Esophagus squamous epithelium (tissue), 5 donors: ENCODE data around the gene BRIX1. TPM values are rescaled to one million over a fixed set of nuclear protein-coding genes. Genes with fewer than 3 reads are reported as not detected.

Source experiments
- DNase-seq: peaks from one replicate; lab custom pipeline; 2025; lab: John Stamatoyannopoulos, UW
- H3K27ac ChIP-seq, 4 donors: fragments of 200-600 bp; sonication (generic); one replicate each; pipeline ENCODE4 v1.5.1; 2016 to 2019; ENCODE audit warnings: mild to moderate bottlenecking in 1 of 4
- H3K27me3 ChIP-seq, 4 donors: fragments of 200-600 bp; sonication (generic); 1 replicate in 3 of 4; 2 replicates in 1 of 4; pipeline versions ENCODE4 v1.5.1 to v1.6.0; 2017 to 2021; ENCODE audit warnings: antibody characterized with exemption in 1 of 4
- H3K36me3 ChIP-seq, 3 donors: fragments of 200-600 bp; sonication (generic); one replicate each; pipeline ENCODE4 v1.5.1; 2016 to 2019
- H3K4me1 ChIP-seq, 3 donors: fragments of 200-600 bp; sonication (generic); one replicate each; pipeline ENCODE4 v1.5.1; 2017 to 2019
- H3K4me3 ChIP-seq, 4 donors: fragments of 200-600 bp; sonication (generic); 1 replicate in 3 of 4; 2 replicates in 1 of 4; pipeline ENCODE4 v1.5.1; 2016 to 2019; ENCODE audit warnings: mild to moderate bottlenecking in 2 of 4, moderate library complexity in 1 of 4
- H3K9me3 ChIP-seq, 3 donors: fragments of 200-600 bp; sonication (generic); one replicate each; pipeline ENCODE4 v1.5.1; 2016 to 2019
- POLR2A ChIP-seq, 4 donors: fragments of 450-650 bp; IDR thresholded peaks; one replicate each; pipeline ENCODE4 v1.6.1; 2017; ENCODE audit warnings: antibody characterized with exemption in 4 of 4, mild to moderate bottlenecking in 4 of 4, moderate library complexity in 3 of 4
- WGBS, 2 donors: methylation state at CpG; one replicate each; pipeline ENCODE4 v1.1.5; 2018; 5-methylcytosine and 5-hydroxymethylcytosine counted together
- intact Hi-C: fragments of 100-400 bp; cut with DNase I; formaldehyde crosslinking; loops from one replicate; pipeline ENCODE4 v1.15.0; 2022
- total RNA-seq, 4 donors: library from RNA; depleted of rRNA; stranded (reverse); fragments of >200 nt; gene quantifications; one replicate each; pipeline ENCODE4 v1.1.0, GENCODE V29; 2016
- TF ChIP-seq, protein P1 (sequence below), 6 experiments: fragments of 450-650 bp in 4 of 6; fragments of 200-600 bp in 2 of 6; sonication (generic) in 2 of 6; IDR thresholded peaks; one replicate each; pipeline ENCODE4 v1.5.1; 2016 to 2019; ENCODE audit warnings: antibody characterized with exemption in 6 of 6, mild to moderate bottlenecking in 4 of 6, moderate library complexity in 4 of 6
- donor health status: DM: yes; HTN: yes; CAD: no.

The BRIX1 gene
- total RNA-seq, 4 donors from 2014 or later, result 14.5 to 37.6 (median 29.4) TPM

DNA sequence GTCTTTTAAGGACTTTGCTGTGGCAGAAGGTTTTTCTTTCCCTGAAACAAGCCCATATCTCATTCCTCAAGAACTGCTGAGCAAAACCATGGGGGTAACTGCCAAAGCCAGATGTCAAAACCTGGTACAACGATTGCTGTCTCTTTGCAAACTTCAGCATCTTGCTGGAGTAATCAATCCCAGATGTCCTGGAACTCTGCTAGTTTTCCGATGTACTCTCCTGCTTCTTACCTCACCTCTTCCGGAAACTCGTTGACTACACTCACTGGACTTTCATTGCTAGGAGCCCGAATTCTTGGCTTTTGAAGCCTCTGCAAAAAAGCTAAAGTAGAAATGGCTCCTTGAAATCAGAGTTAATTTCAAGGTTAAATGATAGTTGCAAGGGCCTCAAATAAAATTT, 23.5 kb upstream of the BRIX1 start:
- H3K27ac ChIP-seq, result no peak overlapping the region
- no peak for DNase-seq
- H3K27me3 ChIP-seq, result no peaks in the 10 kb centered on the region
- TF ChIP-seq, protein P1, sequence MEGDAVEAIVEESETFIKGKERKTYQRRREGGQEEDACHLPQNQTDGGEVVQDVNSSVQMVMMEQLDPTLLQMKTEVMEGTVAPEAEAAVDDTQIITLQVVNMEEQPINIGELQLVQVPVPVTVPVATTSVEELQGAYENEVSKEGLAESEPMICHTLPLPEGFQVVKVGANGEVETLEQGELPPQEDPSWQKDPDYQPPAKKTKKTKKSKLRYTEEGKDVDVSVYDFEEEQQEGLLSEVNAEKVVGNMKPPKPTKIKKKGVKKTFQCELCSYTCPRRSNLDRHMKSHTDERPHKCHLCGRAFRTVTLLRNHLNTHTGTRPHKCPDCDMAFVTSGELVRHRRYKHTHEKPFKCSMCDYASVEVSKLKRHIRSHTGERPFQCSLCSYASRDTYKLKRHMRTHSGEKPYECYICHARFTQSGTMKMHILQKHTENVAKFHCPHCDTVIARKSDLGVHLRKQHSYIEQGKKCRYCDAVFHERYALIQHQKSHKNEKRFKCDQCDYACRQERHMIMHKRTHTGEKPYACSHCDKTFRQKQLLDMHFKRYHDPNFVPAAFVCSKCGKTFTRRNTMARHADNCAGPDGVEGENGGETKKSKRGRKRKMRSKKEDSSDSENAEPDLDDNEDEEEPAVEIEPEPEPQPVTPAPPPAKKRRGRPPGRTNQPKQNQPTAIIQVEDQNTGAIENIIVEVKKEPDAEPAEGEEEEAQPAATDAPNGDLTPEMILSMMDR (IDR thresholded peaks at IDR 0.05), result no peak
- TF ChIP-seq POLR2A (IDR thresholded peaks at IDR 0.05), result no peak
- WGBS, 2 donors, result 73 to 84% methylated on average over 5 of the region's 5 CpGs
- peaks cover 0 to 2% (median 0%) of the 10 kb centered on the region in 3 donors for H3K4me1 ChIP-seq
- no peaks in the 10 kb centered on the region for H3K36me3 ChIP-seq
- intact Hi-C loops, result loop anchor here (10.0 kb wide), 1 partner anchor 367 kb away; no protein-coding TSS in a partner anchor
- H3K4me3 ChIP-seq, result no peak overlapping the region
- no peaks in the 10 kb centered on the region for H3K9me3 ChIP-seq

DNA sequence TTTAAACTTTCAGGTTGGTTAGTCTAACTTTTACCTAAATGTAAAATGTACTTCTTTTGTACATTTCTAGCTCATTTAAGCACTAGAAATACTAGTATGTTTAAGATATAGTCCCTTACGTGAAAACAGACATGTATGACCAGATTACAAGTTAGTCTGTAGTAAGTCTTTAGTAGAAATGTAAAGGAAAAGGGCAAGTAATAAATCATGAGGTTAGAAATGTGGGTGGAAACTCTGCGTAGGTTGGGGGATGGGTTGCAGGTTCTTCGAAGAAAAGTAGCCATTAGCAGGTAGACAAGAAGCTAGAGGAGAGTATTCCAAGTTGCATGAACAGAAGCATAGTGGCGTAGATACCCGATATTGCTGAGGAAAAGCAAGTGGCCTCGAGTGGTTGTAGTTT, 23.1 kb upstream of the BRIX1 start:
- Histone ChIP-seq H3K4me1 (no peaks in the 10 kb centered on the region), H3K9me3 (no peaks in the 10 kb centered on the region), H3K27me3 (no peaks in the 10 kb centered on the region), H3K36me3 (no peaks in the 10 kb centered on the region), H3K4me3 (no peak overlapping the region), H3K27ac (no peak overlapping the region)
- intact Hi-C loops, result loop anchor here (10.0 kb wide), 1 partner anchor 368 kb away; no protein-coding TSS in a partner anchor
- no peak for DNase-seq
- TF ChIP-seq, protein P1 (IDR thresholded peaks at IDR 0.05), result no peak
- no peak for TF ChIP-seq POLR2A (IDR thresholded peaks at IDR 0.05)
- 89 to 91% methylated on average over 6 of the region's 6 CpGs for WGBS, 2 donors

- WGBS, 2 donors, result 95 to 100% methylated on average over 1 of the region's 1 CpG
Measured at GRCh38 chr5:34894716-34895115, 20.8 kb upstream of the BRIX1 start.

GRCh38 chr5:34895641-34896419, 19.7 kb upstream of the BRIX1 start:
- intact Hi-C loops, result loop anchor here (5.0 to 10.0 kb wide), 2 partner anchors 371 to 414 kb away; no protein-coding TSS in a partner anchor
- Histone ChIP-seq H3K36me3 (no peaks in the 10 kb centered on the region), H3K27ac (no peak overlapping the region), H3K4me3 (no peak overlapping the region), H3K9me3 (no peaks in the 10 kb centered on the region), H3K4me1 (peaks cover 0 to 5% (median 0%) of the 10 kb centered on the region in 3 donors), H3K27me3 (no peaks in the 10 kb centered on the region)
- no peak for DNase-seq
- TF ChIP-seq POLR2A (IDR thresholded peaks at IDR 0.05), result no peak
- TF ChIP-seq, protein P1 (IDR thresholded peaks at IDR 0.05), result no peak
- WGBS, 2 donors, result 71 to 100% methylated on average over 1 of the region's 2 CpGs

More at GRCh38 chr5:34894716-34895115, 20.8 kb upstream of the BRIX1 start:
- Histone ChIP-seq H3K27ac (no peak overlapping the region), H3K27me3 (no peaks in the 10 kb centered on the region), H3K36me3 (no peaks in the 10 kb centered on the region), H3K4me1 (peaks cover 0 to 5% (median 0%) of the 10 kb centered on the region in 3 donors), H3K9me3 (no peaks in the 10 kb centered on the region), H3K4me3 (no peak overlapping the region)
- intact Hi-C loops, result loop anchor here (5.0 to 10.0 kb wide), 2 partner anchors 370 to 412 kb away; no protein-coding TSS in a partner anchor
- no peak for DNase-seq
- TF ChIP-seq POLR2A (IDR thresholded peaks at IDR 0.05), result no peak

DNA sequence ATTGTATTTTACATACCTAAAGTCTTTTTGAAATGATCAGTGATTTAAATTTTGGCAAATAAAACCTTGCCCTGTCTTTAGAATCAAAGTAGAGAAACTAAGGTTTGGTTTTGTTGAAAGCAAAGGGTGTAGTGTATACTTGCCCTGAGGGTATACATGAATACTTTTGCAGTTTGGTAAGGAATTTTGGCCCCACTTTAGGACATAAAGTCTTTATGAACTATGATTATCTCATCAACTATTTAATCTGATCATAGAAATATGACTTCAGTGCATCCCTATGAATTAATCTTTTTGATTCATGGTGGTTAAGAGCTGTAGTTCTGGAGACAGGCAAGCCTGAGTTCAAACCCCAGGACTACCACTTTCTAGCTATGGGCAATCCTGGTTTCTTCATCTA, 17.9 kb upstream of the BRIX1 start:
- H3K27ac ChIP-seq, result no peak overlapping the region
- H3K4me1 ChIP-seq, result peaks cover 0 to 5% (median 0%) of the 10 kb centered on the region in 3 donors
- no peaks in the 10 kb centered on the region for H3K36me3 ChIP-seq
- no peak overlapping the region for H3K4me3 ChIP-seq
- TF ChIP-seq, protein P1 (IDR thresholded peaks at IDR 0.05), result no peak
- TF ChIP-seq POLR2A (IDR thresholded peaks at IDR 0.05), result no peak
- no peak for DNase-seq
- no peaks in the 10 kb centered on the region for H3K9me3 ChIP-seq
- intact Hi-C loops, result loop anchor here (5.0 to 10.0 kb wide), 2 partner anchors 373 to 415 kb away; no protein-coding TSS in a partner anchor
- no peaks in the 10 kb centered on the region for H3K27me3 ChIP-seq
